ENCODE results near the gene NCKAP5.

The NCKAP5 gene

GRCh38 chr2:133408671-133409070, 159.6 kb downstream of the NCKAP5 start:
- Mint-ChIP-seq H3K27me3 (no peaks in the 10 kb centered on the region), H3K4me1 (no peaks in the 10 kb centered on the region), H3K4me3 (no peak overlapping the region), H3K9me3 (no peaks in the 10 kb centered on the region), H3K27ac (no peak overlapping the region)
- ATAC-seq (no peak), DNase-seq (no peak)

- no peak overlapping the region for H3K4me3 Mint-ChIP-seq
- no peak for ATAC-seq
- no peak overlapping the region for H3K27ac Mint-ChIP-seq
- no peaks in the 10 kb centered on the region for H3K9me3 Mint-ChIP-seq
- H3K27me3 Mint-ChIP-seq = no peaks in the 10 kb centered on the region
- H3K4me1 Mint-ChIP-seq = no peaks in the 10 kb centered on the region
- DNase-seq = no peak
Observed at GRCh38 chr2:133407341-133407740, 160.9 kb downstream of the NCKAP5 start.

- DNase-seq (no peak), ATAC-seq (no peak)
- Mint-ChIP-seq H3K4me1 (no peaks in the 10 kb centered on the region), H3K27me3 (no peaks in the 10 kb centered on the region), H3K4me3 (no peak overlapping the region), H3K9me3 (no peaks in the 10 kb centered on the region), H3K27ac (no peak overlapping the region)
Observed at GRCh38 chr2:133405252-133405651, 163.0 kb downstream of the NCKAP5 start.

GRCh38 chr2:133400411-133400810, 167.9 kb downstream of the NCKAP5 start:
- ATAC-seq (no peak), DNase-seq (no peak)
- Mint-ChIP-seq H3K9me3 (peaks cover 0 to 9% of the 10 kb centered on the region in 2 donors), H3K4me3 (no peak overlapping the region), H3K27me3 (peaks cover 7% of the 10 kb centered on the region), H3K27ac (no peak overlapping the region), H3K4me1 (no peaks in the 10 kb centered on the region)

- no peaks in the 10 kb centered on the region for H3K4me1 Mint-ChIP-seq
- no peak overlapping the region for H3K27ac Mint-ChIP-seq
- no peak overlapping the region for H3K4me3 Mint-ChIP-seq
- DNase-seq (no peak), ATAC-seq (no peak)
- H3K27me3 Mint-ChIP-seq = peaks cover 3% of the 10 kb centered on the region
- peaks cover 12 to 14% of the 10 kb centered on the region in 2 donors for H3K9me3 Mint-ChIP-seq
Observed at GRCh38 chr2:133393895-133394294, 174.4 kb downstream of the NCKAP5 start.

- H3K4me1 Mint-ChIP-seq = no peaks in the 10 kb centered on the region
- DNase-seq (no peak), ATAC-seq (no peak)
- H3K9me3 Mint-ChIP-seq = peaks cover 14% of the 10 kb centered on the region in 2 donors
- peak overlapping the region in 1 of 2 donors; percentile 51 for H3K27ac Mint-ChIP-seq
- no peaks in the 10 kb centered on the region for H3K27me3 Mint-ChIP-seq
- H3K4me3 Mint-ChIP-seq = no peak overlapping the region
Observed at GRCh38 chr2:133390156-133390555, 178.1 kb downstream of the NCKAP5 start.

- ATAC-seq (no peak), DNase-seq (no peak)
- H3K4me1 Mint-ChIP-seq = no peaks in the 10 kb centered on the region
- H3K9me3 Mint-ChIP-seq = peaks cover 14% of the 10 kb centered on the region in 2 donors
- no peaks in the 10 kb centered on the region for H3K27me3 Mint-ChIP-seq
- no peak overlapping the region for H3K4me3 Mint-ChIP-seq
- H3K27ac Mint-ChIP-seq = no peak overlapping the region
Observed at GRCh38 chr2:133389569-133389968, 178.7 kb downstream of the NCKAP5 start.

- no peak overlapping the region for H3K4me3 Mint-ChIP-seq
- ATAC-seq = no peak
Observed at GRCh38 chr2:133382566-133382965, 185.7 kb downstream of the NCKAP5 start.

GRCh38 chr2:133380991-133381390, 187.3 kb downstream of the NCKAP5 start:
- DNase-seq (no peak), ATAC-seq (no peak)
- Mint-ChIP-seq H3K27me3 (no peaks in the 10 kb centered on the region), H3K4me3 (no peak overlapping the region), H3K4me1 (no peaks in the 10 kb centered on the region), H3K27ac (no peak overlapping the region), H3K9me3 (peaks cover 0 to 11% of the 10 kb centered on the region in 2 donors)

More at GRCh38 chr2:133382566-133382965, 185.7 kb downstream of the NCKAP5 start:
- Mint-ChIP-seq H3K4me1 (no peaks in the 10 kb centered on the region), H3K9me3 (peaks cover 0 to 14% of the 10 kb centered on the region in 2 donors), H3K27ac (no peak overlapping the region), H3K27me3 (no peaks in the 10 kb centered on the region)
- no peak for DNase-seq

- Mint-ChIP-seq H3K4me3 (no peak overlapping the region), H3K9me3 (peaks cover 5 to 18% of the 10 kb centered on the region in 2 donors), H3K27me3 (no peaks in the 10 kb centered on the region), H3K27ac (no peak overlapping the region), H3K4me1 (no peaks in the 10 kb centered on the region)
- no peak for ATAC-seq
- no peak for DNase-seq
Observed at GRCh38 chr2:133378928-133379549, 189.2 kb downstream of the NCKAP5 start.

- Mint-ChIP-seq H3K4me3 (no peak overlapping the region), H3K9me3 (peaks cover 5 to 19% of the 10 kb centered on the region in 2 donors), H3K27ac (no peak overlapping the region), H3K27me3 (no peaks in the 10 kb centered on the region), H3K4me1 (no peaks in the 10 kb centered on the region)
- no peak for ATAC-seq
- DNase-seq = no peak
Observed at GRCh38 chr2:133378386-133378785, 189.9 kb downstream of the NCKAP5 start.

GRCh38 chr2:133377599-133377998, 190.7 kb downstream of the NCKAP5 start:
- H3K4me3 Mint-ChIP-seq = no peak overlapping the region
- peaks cover 5 to 18% of the 10 kb centered on the region in 2 donors for H3K9me3 Mint-ChIP-seq
- no peak overlapping the region for H3K27ac Mint-ChIP-seq
- no peak for ATAC-seq
- H3K4me1 Mint-ChIP-seq = no peaks in the 10 kb centered on the region
- no peaks in the 10 kb centered on the region for H3K27me3 Mint-ChIP-seq
- no peak for DNase-seq

GRCh38 chr2:133377021-133377481, 191.2 kb downstream of the NCKAP5 start:
- ATAC-seq (no peak), DNase-seq (no peak)
- Mint-ChIP-seq H3K4me1 (no peaks in the 10 kb centered on the region), H3K4me3 (no peak overlapping the region), H3K27me3 (no peaks in the 10 kb centered on the region), H3K27ac (no peak overlapping the region), H3K9me3 (peaks cover 5 to 12% of the 10 kb centered on the region in 2 donors)

GRCh38 chr2:133374781-133375180, 193.5 kb downstream of the NCKAP5 start:
- peaks cover 5 to 8% of the 10 kb centered on the region in 2 donors for H3K9me3 Mint-ChIP-seq
- H3K4me1 Mint-ChIP-seq = no peaks in the 10 kb centered on the region
- DNase-seq (no peak), ATAC-seq (no peak)
- H3K27ac Mint-ChIP-seq = no peak overlapping the region
- no peaks in the 10 kb centered on the region for H3K27me3 Mint-ChIP-seq
- no peak overlapping the region for H3K4me3 Mint-ChIP-seq

GRCh38 chr2:133371286-133371685, 197.0 kb downstream of the NCKAP5 start:
- H3K27ac Mint-ChIP-seq = no peak overlapping the region
- H3K9me3 Mint-ChIP-seq = peaks cover 5 to 15% of the 10 kb centered on the region in 2 donors
- DNase-seq (no peak), ATAC-seq (no peak)
- no peaks in the 10 kb centered on the region for H3K27me3 Mint-ChIP-seq
- H3K4me3 Mint-ChIP-seq = no peak overlapping the region
- no peaks in the 10 kb centered on the region for H3K4me1 Mint-ChIP-seq

GRCh38 chr2:133369901-133370658, 198.2 kb downstream of the NCKAP5 start:
- Mint-ChIP-seq H3K4me1 (no peaks in the 10 kb centered on the region), H3K27ac (no peak overlapping the region), H3K27me3 (no peaks in the 10 kb centered on the region), H3K9me3 (peaks cover 5 to 15% of the 10 kb centered on the region in 2 donors), H3K4me3 (no peak overlapping the region)
- ATAC-seq = no peak
- no peak for DNase-seq
